GM21529 (cell line): ENCODE results near the gene KLHDC3.

Experiments
- ATAC-seq: cut with Tn5 transposase; IDR thresholded peaks from one replicate; pipeline ENCODE4 v1.9.1; 2021; ENCODE audit not compliant: unreplicated experiment

KLHDC3 gene

DNA sequence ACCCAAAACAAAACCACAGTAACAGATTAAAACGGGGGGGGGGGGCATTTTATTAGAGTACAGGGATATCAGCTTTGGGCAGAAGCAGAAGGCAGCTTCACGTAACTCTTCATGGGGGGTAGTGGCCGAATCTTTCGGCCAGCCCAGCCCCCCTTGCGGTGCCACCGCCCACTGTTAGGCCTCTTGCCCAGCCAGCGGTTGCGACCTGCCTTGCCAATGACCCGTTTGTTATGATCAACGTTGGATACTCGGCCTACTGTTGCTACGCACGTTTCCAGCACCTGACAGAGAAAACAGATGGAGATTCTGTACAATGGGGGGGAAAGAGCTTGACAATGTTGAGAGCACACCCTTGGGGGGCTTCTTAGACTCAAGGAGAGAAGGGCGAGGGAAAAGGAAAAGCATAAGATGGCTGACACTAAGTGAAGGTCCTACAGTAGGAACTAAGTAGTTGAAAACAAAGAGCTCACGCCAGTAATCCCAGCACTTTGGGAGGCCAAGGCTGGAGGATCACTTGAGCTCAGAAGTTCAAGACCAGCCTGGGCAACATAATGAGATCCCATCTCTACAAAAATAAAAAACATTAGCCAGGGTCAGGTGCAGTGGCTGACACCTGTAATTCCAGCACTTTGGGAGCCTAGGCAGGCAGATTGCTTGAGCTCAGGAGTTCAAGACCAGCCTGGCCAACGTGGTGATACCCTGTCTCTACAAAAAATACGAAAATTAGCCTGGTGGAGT, 40.3 kb downstream of the KLHDC3 start:
- no peak for ATAC-seq

DNA sequence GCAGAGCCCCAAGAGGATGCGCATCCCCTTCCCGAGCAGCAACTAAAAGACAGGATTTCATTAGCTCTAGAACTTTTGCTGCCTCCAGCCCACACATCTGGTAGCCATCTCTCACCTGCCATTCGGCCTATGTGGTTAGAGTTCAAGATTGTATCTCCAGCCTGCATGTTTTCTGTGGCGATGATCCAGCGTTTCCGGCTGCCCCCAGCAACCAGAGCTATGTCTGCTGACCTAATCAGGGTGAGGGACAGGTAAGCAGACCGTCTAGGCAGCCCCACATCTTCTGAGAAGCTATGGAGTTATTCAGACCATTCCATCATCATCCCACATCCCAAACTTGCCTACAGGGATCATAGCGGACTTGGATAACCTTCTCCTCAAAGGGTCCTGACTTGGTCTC, 41.9 kb downstream of the KLHDC3 start:
- no peak for ATAC-seq

DNA sequence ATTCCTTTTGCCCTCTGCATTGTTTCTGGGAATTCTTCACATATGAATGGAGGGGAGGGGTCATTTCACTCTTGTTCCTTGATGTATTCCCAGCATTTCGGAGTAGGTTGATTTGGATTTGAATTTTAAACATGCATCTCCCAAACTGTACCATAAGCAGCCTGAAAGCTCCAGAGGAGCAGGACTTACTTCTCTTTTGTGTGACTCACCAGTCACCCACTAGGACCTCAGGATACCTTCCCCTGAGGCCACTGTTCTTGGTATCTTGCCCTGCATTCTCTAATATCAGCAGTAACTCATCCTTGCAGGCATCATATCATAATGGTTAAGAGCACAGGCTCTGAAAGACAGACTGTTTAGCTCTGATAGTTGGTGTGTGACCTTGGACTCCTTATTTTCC, 44.5 kb downstream of the KLHDC3 start:
- no peak for ATAC-seq

DNA sequence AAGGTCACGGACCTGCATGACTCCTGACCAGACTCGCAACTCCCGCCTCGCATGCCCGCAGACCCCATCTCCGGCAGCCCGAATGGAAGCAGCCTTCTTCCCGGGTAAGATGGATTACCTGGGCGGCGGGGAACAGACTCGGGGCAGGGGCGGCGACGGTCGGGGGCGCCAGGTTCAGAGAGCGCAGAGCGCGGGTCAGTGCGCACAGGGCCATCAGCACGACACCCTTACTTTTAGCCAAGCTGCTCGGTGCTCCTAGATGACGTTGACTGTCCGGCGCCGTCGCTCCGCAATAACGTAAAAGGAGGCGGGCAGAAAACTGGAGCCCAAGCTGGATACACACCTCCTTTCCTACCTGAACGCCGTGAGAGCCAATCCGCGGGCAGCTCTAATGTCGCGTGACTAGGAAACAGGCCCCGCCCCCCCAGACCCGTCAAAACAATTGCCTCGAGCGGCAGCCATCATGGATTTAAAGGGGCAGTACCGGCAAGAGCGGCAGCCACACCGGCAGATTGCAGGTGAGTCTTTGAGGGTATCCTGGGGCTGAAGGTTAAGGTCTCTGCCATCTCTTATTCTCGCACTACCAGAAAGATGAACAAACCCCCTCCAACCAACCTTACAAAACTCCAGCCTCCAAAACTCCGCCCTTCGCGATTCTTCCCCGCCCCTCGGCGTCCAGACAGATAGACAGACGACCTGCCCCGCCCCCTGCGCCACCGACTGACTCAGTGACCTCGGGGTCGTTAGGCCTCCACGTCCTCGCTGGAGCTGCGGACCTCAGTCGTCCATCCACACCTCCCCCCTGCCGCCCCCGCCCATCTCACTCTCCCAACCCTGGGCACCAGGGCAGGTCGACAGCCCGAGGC, 45.4 kb downstream of the KLHDC3 start, which contains the start of the genes KLC4 and MRPL2:
Gene KLC4, plus strand, starts transcription at position 464 of the 866 bp plus-strand sequence. CDS start 1,705 bp downstream, outside the sequence.
Gene MRPL2, minus strand, starts transcription at position 267 of the 866 bp plus-strand sequence. Its CDS starts 53 bp downstream, at position 214.
- ATAC-seq: peak; percentile 85

DNA sequence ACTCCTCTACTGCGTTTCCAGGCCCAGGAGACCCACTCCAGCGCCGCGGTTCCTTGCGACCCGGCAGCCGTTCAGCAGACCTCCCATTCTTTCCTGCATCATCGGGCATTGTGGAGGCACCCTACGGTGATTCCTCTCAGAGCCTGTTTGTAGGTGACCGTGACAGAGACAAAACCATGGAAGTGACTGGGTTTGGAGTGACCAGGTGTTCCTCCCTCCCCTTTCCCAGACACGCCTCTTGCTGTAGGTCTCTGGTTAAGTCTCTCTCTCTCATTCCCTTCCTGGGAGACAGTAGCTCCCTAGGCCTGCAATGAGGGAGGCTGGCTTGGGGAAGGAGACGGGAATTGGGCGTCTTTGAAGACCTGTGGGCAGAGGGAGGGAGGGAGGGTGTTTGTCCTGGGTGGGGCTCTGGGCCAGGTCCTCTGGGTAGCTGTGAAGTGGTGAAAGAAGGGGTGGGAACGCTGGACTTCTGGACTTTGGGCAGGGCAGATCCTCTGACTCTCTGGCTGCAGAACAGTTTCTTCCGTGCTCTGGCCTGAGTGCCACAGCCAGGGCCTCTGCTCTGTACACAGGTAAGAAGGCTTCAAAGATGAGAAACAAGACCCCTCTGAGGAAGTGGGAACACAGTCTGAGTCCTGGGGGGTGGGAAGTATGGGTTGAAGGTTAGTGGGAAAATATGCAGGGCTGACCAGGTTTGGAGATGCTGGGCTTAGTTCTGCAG, 46.1 kb downstream of the KLHDC3 start:
- ATAC-seq: no peak

DNA sequence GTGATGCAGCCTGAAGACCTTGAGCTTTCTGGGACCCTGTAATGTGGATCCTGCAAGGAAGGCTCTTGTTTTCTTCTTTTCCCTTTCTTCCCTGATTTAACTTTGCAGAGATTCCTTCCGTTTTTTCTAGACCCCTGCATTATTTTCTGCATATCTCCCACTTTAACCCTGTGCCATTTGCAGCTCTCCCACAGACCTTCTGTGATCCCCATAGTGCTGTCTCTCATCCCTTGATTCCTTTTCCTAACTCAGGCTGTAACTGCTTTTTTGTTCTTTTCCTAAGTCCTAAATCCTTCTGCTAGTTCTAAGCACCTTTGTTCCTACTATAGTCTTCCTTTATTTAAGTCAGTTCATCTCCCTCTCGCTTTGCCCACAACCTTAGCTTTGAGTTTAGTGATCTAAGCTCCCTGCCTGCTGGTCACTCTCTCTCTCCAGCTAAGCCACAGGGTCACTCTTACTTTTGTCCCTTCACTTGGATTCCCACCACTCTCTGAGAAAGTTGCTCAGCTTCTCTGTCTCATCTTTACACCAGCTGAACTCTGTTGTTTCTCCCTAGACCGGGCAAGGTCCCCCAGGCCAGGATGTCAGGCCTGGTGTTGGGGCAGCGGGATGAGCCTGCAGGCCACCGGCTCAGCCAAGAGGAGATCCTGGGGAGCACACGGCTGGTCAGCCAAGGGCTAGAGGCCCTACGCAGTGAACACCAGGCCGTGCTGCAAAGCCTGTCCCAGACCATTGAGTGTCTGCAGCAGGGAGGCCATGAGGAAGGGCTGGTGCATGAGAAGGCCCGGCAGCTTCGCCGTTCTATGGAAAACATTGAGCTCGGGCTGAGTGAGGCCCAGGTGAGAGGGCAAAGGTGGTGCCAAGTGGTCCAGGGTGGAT, 46.9 kb downstream of the KLHDC3 start:
- no peak for ATAC-seq

DNA sequence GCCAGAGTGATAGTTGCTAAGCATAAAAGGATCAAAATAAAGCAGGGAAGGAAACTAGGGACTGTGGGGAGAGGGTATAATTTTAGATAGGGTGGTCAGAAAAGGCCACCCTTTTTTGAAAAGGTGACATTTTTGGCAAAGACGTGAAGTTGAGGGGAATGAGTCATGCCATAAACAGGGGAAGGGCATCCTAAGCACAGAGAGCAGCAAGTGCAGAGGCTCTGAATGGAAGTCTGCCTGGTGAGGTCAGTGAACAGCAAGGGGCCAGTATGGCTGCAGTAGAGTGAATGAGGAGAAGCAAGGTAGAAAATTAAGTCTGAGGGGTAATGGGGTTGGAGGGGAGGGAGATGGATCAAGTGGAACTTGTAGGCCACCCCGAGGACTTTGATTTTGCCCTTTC, 47.8 kb downstream of the KLHDC3 start:
- no peak for ATAC-seq

DNA sequence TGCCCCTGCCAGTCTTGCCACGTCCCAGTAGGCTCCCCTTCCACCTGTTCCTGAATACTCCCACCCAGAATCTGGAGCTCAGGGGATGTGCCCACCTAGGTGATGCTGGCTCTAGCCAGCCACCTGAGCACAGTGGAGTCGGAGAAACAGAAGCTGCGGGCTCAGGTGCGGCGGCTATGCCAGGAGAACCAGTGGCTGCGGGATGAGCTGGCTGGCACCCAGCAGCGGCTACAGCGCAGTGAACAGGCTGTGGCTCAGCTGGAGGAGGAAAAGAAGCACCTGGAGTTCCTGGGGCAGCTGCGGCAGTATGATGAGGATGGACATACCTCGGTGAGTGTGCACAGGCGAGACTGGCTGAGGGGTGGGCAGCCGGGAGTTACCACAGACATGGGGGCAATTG, 48.8 kb downstream of the KLHDC3 start:
- ATAC-seq: no peak

DNA sequence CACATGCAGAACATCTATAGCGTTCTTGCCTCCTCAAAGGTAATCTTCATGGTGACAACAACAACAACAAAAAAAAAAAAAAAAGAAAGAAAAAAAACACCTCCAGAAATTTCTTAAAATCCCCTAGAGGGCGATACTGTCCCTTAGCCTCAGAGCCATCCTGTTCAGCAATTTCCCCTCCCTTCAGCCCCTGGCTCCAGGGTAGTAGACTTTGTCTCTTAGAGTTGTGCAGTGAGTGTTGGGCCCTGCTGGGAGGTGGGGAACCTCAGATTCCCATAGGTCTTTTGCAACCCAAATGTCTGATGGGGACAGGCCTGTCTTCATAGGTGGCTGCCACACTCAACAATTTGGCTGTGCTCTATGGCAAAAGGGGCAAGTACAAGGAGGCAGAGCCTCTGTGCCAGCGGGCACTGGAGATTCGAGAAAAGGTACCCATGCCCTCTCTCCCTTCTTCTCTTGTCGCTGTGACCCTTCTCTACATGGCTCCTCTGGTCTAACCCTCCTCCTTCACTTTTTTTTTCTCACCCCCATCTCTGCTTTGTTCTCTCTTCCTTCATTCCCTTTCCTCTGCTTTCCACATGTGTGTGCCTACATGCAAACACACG, 56.1 kb downstream of the KLHDC3 start:
- no peak for ATAC-seq
